SU-DHL-6 (cell line): ENCODE data around the gene COL6A2.

Source experiments
- H2AFZ ChIP-seq: fragments of 200-600 bp; sonication (generic); 2 replicates; pipeline ENCODE4 v1.6.1; 2014; ENCODE audit warnings: low read depth, mild to moderate bottlenecking, moderate library complexity, mixed read lengths, antibody characterized with exemption, low read length; ENCODE audit not compliant: severe bottlenecking
- H3F3A ChIP-seq: fragments of 200-600 bp; shearing (Covaris generic); 2 replicates; pipeline ENCODE4 v1.6.0; 2016; ENCODE audit warnings: antibody characterized with exemption, mild to moderate bottlenecking; ENCODE audit not compliant: insufficient read depth
- H3K27ac ChIP-seq: fragments of 200-600 bp; sonication (generic); 2 replicates; pipeline ENCODE4 v1.5.1; 2016; ENCODE audit warnings: low read depth, mild to moderate bottlenecking, low read length, moderate library complexity, mixed read lengths
- H3K27me3 ChIP-seq: fragments of 200-600 bp; sonication (generic), shearing (Covaris generic); 2 replicates; pipeline ENCODE4 v1.6.0; 2014; ENCODE audit warnings: mild to moderate bottlenecking, low read length
- H3K36me3 ChIP-seq: fragments of 200-600 bp; sonication (generic); 2 replicates; pipeline ENCODE4 v1.6.1; 2014; ENCODE audit warnings: mild to moderate bottlenecking, low read length, mixed read lengths
- H3K4me2 ChIP-seq: fragments of 300-600, 200-600 bp; shearing (Covaris generic), sonication (generic); 2 replicates; pipeline ENCODE4 v1.6.0; 2014; ENCODE audit warnings: low read length, low read depth, mild to moderate bottlenecking; ENCODE audit not compliant: poor library complexity, severe bottlenecking
- H3K4me3 ChIP-seq: fragments of 200-600 bp; sonication (generic); 2 replicates; pipeline ENCODE4 v1.5.1; 2014; ENCODE audit warnings: antibody characterized with exemption, low read length, mild to moderate bottlenecking, mixed read lengths; ENCODE audit not compliant: insufficient read depth, poor library complexity, severe bottlenecking
- H3K79me2 ChIP-seq: fragments of 200-600 bp; sonication (generic); 2 replicates; pipeline ENCODE4 v1.6.1; 2014; ENCODE audit warnings: mild to moderate bottlenecking, low read length, moderate library complexity; ENCODE audit not compliant: insufficient read depth
- H3K9ac ChIP-seq: fragments of 200-600 bp; sonication (generic); 2 replicates; pipeline ENCODE4 v1.7.0; 2014; ENCODE audit warnings: mild to moderate bottlenecking, low read length
- H3K9me2 ChIP-seq: fragments of 200-600 bp; sonication (generic); replicated peaks from 2 replicates; pipeline ENCODE4 v1.6.1; 2014; ENCODE audit warnings: low read length; ENCODE audit not compliant: insufficient read depth
- H3K9me3 ChIP-seq: fragments of 200-600 bp; sonication (generic); 2 replicates; pipeline ENCODE4 v1.6.1; 2014; ENCODE audit warnings: low read length, mixed read lengths; ENCODE audit not compliant: insufficient read depth
- H4K20me1 ChIP-seq: fragments of 200-600 bp; sonication (generic); 2 replicates; pipeline ENCODE4 v1.6.1; 2014; ENCODE audit warnings: low read depth, mild to moderate bottlenecking, antibody characterized with exemption, low read length, moderate library complexity, mixed read lengths
- CTCF ChIP-seq: fragments of 200-600 bp; sonication (generic); IDR thresholded peaks from one replicate; pipeline ENCODE4 v1.5.1; 2017; ENCODE audit warnings: antibody characterized with exemption, mild to moderate bottlenecking, low read length, moderate library complexity; ENCODE audit not compliant: insufficient read depth, poor library complexity, severe bottlenecking
- EZH2phosphoT487 ChIP-seq: fragments of 200-600 bp; sonication (generic), shearing (Covaris generic); conservative IDR thresholded peaks from 2 replicates; pipeline ENCODE4 v1.6.1; 2018; ENCODE audit warnings: mild to moderate bottlenecking, antibody characterized with exemption, low read length, moderate library complexity, mixed read lengths

The COL6A2 gene

GRCh38 chr21:46064870-46065214 lies 33.1 kb upstream of the COL6A2 start:
- Histone ChIP-seq H3K4me3 (no peak overlapping the region), H3F3A (no peaks in the 10 kb centered on the region), H3K9ac (no peak overlapping the region), H3K27ac (no peak overlapping the region), H3K36me3 (no peaks in the 10 kb centered on the region), H3K9me2 (no peaks in the 10 kb centered on the region), H3K4me2 (no peak overlapping the region), H4K20me1 (no peaks in the 10 kb centered on the region), H2AFZ (no peak overlapping the region), H3K9me3 (no peaks in the 10 kb centered on the region; the same call in 1 of the 2 replicates), H3K27me3 (no peaks in the 10 kb centered on the region), H3K79me2 (no peaks in the 10 kb centered on the region)
- TF ChIP-seq CTCF (no peak), EZH2phosphoT487 (no peak)

DNA sequence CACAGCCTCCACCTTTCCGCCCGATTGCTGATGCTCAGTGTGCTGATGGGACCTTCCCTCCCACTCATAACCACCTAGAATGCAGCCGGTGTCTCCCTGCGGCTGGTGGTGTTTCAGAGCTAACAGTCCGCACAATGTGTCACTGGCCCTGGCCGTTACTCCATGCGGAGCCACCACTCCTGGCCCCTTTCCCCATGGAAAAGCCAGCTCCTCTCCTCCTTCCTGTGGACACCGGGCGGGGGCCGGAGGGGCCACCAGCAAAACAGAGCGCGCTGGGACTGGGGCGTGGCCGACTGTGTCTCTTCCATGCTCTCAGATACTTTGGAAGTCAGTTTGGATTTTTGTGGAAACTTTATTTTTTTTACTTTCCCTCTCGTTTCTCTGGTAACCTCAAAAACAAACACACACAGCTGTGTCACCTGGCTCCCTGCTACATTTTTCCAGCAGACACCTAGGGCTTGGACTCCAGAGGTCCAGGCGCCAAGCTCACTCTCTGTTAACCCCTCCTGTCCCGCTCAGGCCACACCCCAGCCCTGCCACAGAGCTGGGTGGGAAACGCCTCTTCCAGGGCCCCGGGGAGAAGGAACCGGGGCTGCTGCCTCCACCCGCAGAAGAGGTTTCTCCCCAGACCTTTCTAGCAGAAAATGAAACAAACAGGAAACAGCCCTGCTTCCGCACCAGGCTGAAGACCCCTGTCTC lies 32.5 kb upstream of the COL6A2 start:
- Histone ChIP-seq H3K79me2 (no peaks in the 10 kb centered on the region), H3K4me2 (no peak overlapping the region), H3K27ac (no peak overlapping the region), H3K4me3 (no peak overlapping the region), H3K36me3 (no peaks in the 10 kb centered on the region), H2AFZ (no peak overlapping the region), H4K20me1 (no peaks in the 10 kb centered on the region), H3K27me3 (no peaks in the 10 kb centered on the region), H3K9ac (no peak overlapping the region), H3K9me2 (no peaks in the 10 kb centered on the region), H3K9me3 (no peaks in the 10 kb centered on the region; the same call in 1 of the 2 replicates), H3F3A (no peaks in the 10 kb centered on the region)
- TF ChIP-seq CTCF (no peak), EZH2phosphoT487 (no peak)

GRCh38 chr21:46065914-46066551 lies 31.9 kb upstream of the COL6A2 start:
- Histone ChIP-seq H3K4me2 (no peak overlapping the region), H2AFZ (no peak overlapping the region), H3K27me3 (no peaks in the 10 kb centered on the region)

More at GRCh38 chr21:46065914-46066551, 31.9 kb upstream of the COL6A2 start:
- no peak overlapping the region for H3K4me3 ChIP-seq
- TF ChIP-seq EZH2phosphoT487: no peak
- TF ChIP-seq CTCF: no peak
- H3K27ac ChIP-seq: no peak overlapping the region
- no peaks in the 10 kb centered on the region; the same call in 1 of the 2 replicates for H3K9me3 ChIP-seq
- H3K9me2 ChIP-seq: no peaks in the 10 kb centered on the region
- H3K9ac ChIP-seq: no peak overlapping the region
- H3F3A ChIP-seq: no peaks in the 10 kb centered on the region
- no peaks in the 10 kb centered on the region for H3K79me2 ChIP-seq
- H3K36me3 ChIP-seq: no peaks in the 10 kb centered on the region
- no peaks in the 10 kb centered on the region for H4K20me1 ChIP-seq
